Middle frontal gyrus (tissue), 1 donor: ENCODE data around the gene TMEM154.

ENCODE experiments used
- DNase-seq: peaks from one replicate; pipeline ENCODE4 v3.0.0-alpha.2; 2015; ENCODE audit warnings: low spot score; ENCODE audit errors: extremely low spot score

Gene TMEM154

DNA sequence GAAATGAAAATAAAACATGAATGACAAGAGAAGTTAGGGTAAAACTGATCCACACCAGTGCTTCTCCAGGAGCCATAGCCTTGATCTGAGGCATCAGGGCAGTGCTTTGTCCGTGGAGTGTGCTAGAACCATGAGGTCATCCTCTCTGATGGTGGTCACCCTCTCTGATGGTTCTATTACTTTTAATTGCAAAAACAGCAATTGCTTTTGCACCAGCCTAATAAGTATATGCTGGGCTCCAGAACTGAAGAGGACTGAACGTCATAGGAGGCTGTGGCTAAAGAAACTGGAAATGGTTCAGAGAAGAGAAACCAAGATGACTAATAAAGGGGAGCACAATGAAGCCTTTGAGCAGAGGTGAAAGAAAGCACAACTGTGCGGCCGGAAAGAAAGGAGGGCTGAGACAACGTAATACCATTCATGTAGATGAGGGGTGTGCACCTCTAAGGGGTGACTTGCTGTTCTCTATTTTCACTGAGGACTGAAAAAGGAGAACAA is 17.0 kb upstream of the TMEM154 start:
- no peak for DNase-seq

DNA sequence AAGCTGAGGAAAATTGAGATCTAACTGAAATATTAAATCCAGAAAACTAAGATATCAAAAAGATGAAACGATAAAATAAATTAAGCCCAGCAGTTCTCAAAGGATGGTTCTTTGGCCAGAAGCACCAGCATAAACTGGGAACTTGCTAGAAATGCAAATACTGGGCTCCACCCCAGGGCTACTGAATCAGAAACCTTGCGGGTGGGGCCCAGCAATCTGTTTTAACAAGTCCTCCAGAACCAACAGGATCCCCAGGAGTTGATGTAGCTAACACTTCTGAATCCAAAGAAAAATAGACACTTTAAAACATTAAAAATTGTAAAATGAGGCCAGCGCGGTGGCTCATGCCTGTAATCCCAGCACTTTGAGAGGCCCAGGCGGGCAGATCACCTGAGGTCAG is 14.1 kb upstream of the TMEM154 start:
- DNase-seq, result no peak

DNA sequence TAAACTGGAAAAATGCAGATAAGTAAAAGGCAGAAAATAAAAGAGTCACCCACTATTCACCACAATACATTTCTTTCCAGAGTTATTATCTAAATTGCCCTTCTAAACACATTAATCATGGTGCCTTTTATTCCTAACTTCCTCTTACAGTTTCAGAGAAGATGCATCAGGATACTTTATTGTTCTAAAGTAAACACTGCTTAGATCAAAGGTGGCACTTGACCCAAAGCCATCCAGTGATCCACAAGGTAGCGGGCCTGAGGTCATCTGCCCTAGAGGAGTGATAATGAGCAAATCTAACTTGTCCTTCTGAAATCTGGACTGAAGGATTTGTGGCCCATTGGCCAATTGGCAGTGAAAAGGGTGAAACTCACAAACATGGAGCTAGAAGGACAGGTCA is 12.0 kb upstream of the TMEM154 start:
- no peak for DNase-seq

DNA sequence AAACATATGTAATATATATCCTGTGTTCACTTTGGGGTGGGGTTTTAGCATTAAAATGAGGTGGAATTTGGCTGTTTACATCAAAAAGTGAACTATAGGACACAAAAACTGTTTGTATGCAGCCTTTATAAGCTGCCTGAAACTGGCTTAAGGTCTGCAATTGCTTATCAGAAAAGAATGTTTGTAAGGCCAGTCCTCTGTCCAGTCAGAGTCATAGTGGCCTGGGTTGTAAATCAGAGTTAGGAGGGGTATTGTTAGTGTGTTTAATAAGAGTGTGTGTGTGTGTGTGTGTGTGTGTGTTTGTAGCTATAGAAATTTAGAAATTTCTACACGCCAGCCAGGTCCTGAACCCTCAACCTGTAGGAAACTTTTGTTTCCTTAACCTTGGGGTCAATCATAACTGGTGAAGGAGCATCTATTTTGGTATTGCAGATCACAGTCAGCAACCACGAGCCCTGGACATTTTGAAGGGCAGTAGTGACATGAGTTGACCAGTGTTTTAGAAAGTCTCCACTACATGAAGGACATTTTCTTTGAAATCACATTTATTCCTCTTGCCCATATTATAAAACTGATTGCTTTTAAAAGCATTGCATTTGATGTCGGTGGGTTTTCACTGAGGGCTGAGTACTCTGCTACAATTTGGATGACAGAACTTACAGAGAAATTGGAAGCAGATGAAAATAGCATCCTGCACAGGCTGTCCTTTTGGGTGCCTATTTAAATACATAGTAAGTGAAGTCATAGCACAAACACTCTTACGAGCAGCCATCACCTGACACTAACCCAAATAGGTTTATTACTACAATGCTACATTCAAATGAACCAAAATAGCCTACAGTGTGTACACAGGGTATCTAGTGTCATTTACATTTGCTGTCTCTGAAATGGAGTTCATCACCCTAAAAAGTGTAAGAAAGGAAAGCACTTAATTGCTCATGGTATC is 11.2 kb upstream of the TMEM154 start:
- no peak for DNase-seq

DNA sequence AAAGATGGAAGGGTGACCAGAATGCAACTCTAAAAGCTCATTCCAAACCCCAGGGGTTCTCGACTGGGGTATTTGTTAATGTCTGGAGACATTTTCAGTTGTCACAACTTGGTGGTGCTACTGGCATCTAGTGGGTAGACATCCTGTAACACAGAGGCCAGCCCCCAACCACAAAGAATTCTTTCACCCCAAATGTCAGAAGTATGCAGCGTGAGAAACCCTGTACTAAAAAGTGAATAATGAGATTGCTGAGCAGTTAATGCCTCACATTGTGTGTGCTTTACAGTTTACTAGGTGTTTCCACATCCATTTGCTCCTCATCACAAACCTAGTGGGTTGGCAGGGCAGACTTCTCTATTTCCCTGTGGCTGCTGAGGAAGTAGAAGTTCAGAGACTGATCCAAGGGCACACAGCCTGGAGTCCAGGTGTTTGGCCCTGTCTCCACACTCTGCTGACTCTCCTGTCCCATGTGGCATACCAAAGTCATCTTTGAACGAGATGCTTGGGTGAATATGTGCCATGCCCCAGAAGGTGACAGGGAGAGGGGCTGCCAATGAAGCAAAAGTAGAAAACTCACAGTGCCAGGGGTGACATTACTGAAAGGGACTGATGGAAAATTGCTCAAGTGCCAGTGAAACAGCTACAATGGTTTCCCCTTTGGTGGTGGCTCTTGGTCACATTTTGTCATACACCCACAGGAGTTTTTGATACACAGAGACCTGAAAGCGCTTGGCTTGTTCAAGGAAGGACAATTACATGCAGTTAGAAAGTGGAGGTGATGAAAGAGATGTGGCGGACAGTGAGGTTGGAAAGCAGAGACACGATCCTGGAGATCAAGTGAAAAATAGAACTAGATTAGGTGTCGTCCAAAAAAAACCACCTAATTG is 10.1 kb upstream of the TMEM154 start:
- DNase-seq, result no peak

DNA sequence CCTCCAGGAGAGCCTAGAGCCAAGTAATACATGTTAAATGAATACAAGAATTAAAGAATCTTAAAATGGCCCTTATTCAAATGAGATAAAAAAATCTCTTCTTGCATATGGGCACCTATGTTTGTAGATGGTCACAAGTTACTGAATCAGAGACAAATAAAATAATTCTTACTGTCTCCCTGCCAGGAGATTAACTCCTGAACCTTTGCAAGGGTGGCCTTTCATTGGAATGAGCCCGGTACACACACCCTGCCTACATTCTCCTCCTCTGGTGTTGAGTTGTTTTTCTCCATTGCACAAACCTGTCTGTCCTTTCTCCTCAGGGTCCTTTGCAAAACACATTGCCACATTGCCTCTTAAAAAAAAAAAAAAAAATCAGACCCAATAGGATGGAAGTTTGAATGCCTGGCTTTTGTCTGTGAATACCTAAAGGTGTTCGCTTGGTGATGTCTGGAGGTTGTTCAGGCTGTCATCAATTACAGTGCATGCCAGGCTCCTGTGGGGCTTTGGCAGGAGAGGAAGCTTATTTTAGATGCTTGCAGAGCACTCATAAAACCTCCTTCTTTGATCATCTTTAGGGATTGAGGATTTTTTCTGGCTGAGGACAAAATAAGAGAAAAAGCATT is 8.3 kb upstream of the TMEM154 start:
- DNase-seq, result no peak

DNA sequence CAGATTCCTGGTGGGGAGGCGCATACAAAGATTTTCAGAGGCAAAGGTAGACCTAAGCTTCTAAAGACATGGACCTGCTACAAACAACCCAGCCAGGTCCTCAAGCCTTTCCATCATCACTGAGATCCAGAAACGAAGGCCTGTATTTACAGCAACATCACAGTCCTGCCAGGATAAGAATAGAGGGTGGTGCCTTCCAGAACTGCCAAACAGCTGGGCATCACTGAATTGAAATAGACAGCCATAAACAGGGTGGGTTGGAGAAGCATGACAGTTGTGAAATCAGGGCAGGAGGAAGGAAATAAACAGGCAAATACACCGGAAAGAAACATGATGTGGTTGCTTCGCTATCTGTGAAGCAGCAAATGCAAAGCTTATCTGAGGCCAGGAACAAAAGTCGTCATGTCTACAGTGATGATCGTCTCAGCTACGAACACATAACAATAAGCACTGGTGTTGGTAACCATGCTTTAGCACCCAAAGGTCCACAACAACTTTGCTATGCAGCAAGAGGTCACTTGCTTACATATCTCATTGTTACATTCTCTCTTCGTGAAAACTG is 6.7 kb upstream of the TMEM154 start:
- no peak for DNase-seq

DNA sequence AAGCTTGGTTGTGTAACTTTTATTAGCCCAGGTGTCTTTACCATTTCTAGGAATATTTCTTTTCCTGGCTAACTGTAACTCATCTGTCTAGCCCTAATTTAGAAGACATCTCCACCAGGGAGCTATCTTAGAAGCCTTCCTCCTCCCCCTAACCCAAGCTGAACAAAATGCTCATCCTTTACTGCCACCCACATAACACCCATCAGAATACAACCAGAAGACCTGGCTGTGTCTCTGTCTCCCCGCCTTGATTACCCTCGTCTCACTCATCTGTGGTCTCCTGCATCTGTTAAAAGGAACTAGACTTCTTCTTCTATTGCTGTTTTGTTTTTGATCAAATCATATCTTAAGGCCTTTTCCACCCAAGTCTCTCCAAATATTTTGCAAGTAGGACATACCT is 4.8 kb upstream of the TMEM154 start:
- DNase-seq, result no peak

DNA sequence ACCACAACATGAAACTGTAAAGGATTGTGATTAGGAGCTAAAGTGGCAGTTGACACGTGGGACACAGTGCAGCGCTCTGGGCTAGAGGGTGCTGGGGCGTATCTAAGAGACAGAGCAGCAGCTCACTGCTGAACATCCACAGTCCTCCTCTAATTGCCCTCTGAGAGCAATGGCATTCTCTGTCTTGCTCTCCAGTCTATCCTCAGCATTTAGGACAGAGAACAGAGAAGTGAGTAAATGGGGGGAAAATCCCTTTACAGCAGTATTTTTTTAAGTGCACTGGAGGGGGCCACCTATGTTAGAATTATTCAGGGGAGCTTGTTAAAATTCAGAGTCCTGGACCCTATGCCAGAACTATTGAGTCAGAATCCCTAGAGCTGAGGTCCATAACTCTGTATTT is 4.2 kb upstream of the TMEM154 start:
- DNase-seq, result no peak

DNA sequence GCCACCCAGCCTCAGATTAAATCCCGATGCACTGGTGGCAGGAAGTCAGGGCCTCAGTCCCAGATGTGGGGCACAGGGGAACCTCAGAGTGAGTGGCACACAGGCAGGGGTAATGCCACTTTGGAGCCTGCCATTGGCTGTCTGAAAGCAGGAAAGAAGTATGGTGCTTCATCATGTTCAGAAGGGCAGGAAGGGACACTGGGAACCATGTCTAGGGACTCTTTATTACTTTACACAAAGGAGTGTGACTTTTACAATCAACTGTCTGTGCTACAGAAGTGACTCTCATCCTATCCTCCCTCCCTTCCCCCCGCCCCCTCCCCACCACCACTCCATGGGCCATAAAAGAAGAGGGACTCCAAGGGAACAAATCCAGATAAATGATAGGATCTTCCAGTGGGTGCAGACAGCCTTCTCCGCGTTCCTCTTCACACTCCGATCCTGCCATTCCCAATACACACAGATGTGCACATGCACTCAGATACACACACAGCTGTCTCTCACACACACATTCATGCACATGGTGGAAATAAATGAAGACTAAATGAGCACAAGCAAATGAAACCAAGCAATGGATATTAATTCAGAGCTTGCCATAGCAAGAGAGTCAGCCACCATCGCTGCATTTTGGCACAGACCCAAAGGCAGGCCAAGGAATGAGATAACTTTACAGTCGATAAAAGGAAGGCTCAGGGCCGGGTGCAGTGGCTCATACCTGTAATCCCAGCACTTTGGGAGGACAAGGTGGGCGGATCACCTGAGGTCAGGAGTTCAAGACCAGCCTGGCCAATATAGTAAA is 2.5 kb upstream of the TMEM154 start:
- DNase-seq, result no peak

DNA sequence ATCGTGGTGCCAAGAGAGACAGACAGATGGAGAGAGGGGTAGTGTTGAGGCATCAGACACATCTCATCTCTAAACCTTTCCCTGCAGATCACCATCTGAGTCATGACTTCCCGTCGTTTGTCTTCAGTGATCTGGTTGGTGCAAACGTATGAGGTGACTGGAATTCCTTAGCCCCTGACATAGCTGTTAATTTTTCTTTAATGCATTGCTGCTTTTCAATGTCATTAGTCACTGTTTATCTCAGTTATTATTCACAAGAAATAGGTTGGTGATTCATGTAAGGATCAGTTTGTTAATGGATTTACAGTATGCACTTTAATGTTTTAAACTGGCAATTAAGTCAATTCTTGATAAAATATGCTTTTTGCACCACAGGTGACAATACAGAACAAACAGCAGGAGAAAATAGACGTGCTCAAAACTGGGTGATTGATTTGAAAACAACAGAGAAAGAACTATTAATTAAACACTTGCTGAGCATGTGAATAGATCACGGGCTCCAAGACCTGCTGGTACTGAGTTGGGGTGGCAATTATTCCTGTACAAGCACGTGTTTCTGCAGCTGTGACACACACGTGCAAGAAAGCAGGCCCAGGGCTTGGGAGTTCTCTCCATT is 1.3 kb upstream of the TMEM154 start:
- no peak for DNase-seq

DNA sequence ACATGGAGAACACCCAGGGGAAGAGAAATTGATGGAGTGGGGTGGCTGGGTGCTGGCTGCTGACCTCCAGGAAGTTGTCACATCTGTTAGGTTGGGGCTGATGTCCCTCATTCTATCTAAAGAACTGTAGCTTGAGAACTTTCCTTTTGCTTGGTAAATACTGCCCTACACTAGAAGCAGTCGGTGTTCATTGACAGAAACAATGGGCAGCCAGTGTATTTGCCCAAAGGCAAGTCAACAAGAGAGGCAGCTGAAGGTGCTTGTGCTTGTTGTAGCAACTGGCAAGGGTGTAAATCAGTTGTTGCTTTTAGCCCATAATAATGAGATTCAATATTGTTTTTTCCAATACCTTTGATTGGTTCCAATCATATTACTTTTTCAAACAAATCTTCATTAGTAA is 956 bp downstream of the TMEM154 start:
- no peak for DNase-seq

DNA sequence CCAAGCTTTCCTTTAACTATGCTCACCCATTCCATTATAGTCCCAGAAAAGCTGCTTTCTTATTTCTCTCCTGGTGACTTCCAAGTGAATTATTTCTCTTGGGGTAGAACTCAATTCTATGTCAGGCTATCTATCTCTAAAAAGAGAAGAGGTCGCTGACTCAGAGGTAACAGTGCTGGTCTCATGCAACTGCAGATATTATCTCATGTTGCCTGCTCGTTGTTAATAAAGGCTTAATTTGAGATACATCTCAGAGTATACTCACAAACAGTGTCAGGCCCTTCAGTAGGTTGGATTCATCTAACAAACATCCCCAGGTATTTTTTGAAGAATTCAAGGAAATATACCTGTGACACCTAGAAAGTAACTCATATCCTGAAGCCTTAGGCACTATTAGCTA is 2.7 kb downstream of the TMEM154 start:
- no peak for DNase-seq

DNA sequence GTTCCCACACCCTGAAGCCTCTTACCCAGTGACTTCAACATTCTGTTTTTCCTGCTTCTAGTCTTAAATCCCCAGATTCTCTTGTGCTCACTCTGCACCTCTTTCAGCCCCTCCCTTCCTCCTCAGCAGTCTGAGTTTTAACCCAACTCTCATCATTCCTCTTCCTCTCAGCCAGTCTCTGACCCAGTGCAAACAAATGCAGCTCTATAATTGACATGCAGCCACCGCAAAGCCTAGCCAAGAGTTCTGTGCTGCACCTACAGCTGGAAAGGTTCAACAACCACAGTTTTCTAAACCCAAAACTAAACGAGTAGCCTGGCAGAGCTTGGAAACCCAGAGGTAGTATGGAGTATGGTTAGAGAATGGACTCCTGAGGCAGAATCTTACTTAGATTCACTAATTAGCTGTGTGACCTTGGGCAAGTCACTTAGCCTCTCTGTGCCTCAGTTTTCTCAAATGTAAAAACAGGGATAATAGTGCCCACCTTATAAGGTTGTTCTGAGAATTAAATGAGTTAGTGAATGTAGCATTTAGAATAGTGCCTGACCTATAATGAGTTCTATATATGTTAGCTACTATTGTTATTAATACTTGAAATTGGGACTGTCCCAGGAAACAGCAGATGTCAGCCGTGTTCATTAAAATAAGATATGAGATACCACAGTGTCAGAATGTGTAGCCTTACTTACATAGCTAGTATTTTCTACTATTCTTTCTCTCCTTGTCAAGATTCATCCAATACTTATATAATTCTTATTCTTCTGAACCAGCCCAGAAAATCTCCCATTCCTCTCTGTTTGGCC is 3.5 kb downstream of the TMEM154 start:
- DNase-seq, result no peak

DNA sequence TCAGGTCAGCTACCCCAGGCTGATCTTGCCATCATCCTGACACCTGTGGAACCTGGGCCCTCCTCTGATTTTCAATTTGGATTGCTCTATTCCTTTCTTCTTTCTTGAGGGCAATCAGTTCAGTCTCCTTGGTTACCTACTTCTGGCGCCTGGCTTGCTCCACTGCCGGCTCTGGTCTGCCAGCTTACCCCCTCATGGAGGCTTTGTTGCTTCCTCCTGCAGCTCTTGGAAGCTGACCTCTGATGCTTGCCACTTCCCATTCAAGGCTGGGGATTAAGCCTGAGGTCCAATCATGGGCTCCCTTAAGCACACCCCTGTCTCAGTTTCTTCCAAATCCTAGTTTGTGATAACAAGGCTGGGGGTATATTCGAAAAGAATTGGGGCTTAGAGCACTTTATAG is 5.4 kb downstream of the TMEM154 start:
- DNase-seq, result no peak

DNA sequence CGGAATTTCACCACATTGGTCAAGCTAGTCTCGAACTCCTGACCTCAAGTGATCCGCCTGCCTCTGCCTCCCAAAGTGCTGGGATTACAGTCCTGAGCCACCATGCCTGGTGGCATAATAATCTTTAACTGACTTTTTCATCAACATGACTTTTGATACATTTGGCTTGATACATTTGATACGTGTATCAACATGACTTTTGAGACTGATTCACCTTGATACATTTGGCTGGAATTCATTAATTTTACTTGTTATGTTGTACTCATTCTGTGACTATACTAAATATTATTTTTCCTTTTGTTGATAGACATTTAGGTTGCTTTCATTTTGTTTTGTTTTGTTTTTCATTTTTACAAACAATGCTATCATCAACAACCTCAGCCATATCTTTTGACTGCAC is 6.3 kb downstream of the TMEM154 start:
- DNase-seq, result no peak

DNA sequence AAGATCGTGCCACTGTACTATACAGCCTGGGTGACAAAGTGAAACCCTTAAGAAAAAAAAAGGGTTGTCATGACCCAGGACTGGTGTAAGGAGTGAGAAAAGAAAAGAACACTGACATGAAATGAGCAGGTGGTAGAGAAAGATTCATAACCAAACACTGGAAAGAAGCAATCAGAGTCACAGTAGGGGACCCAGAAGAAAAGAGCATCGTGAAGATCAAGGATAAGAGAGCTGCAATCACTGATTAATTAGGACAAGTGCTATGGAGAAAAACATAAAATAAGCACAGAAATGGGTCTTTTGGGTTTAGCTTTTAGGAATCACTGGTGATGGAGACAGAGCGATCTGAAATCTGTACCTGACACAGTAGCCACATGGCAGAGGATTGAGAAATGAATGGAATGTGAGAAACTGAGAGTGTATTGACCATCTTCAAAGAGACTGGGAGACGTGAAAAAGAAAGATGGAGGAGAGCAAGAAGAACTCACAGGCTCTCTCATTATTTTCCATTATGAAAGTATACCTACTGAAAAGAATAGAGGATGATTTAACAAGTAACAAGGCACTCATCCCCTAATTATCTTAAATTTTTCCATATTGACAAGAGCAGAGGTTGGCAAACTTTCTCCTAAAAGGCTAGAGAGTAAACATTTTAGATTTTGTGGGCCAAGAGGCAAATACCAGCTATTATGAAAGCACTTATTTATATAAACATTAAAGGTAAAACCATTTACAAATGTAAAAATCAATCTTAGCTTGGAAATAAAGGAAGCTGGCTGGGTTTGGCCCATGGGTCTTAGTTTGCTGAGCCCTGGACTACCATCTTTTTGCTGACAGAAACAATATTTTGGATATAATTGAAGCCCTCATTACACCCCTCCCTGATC is 7.3 kb downstream of the TMEM154 start:
- DNase-seq, result no peak

DNA sequence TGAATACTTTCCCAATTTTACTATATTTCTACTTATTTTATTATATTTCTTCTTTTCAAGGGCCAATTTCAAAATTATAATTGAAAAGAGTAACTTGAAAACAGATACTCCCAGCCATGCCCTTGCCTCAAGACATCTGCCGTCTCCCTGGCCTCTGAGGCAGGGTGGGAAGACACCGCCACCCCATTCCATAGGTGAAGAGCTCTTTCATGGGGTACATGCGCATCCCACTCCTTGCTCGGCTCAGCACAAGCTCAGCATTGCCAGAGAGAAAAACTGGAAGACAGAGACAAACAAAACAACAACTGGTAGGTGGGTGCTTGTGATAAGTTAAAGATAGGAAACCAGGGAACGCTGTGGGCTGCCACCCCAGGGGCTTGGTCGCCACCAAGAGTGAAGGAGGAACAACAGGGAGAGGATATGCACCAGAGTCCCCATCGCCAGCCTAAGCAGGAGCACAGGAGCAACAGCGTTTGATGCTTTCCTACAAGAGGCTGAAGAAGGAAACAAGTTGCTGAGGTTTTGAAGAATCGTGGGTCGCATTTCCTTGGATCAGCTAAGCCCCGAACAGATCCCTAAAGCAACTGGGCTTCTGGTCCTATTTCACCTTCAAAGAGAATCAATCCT is 11.3 kb downstream of the TMEM154 start:
- DNase-seq, result no peak
